ENCODE results near the gene PTTG1.

PTTG1 gene

DNA sequence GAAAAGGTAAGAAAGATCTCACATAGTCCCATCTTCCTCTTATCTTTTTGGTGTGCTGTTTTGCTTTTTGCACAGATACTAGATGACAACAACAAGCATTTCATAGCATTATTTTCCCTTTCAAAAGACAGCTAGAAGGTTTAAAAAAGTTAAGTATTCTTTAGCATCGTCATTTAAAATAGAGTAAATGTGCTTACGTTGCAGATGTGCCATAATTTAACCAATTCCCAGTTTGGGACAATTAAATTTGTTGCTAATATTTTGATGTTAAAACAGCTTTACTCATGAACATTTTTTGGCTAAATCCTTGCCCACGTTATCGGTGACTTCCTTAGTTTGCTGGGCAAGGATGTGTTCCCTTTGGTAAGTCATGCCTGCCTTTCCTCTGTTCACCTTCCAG is 41.6 kb downstream of the PTTG1 start:
- Histone ChIP-seq H3K4me1 (ENCODE audit: insufficient read depth, low read length) (no peaks in the 10 kb centered on the region), H3K9me3 (ENCODE audit: low read length) (no peaks in the 10 kb centered on the region), H3K4me3 (ENCODE audit: low read length) (no peak overlapping the region), H3K36me3 (ENCODE audit: insufficient read depth, low read length) (no peaks in the 10 kb centered on the region), H3K27me3 (ENCODE audit: insufficient read depth, low read length) (no peaks in the 10 kb centered on the region), H2AFZ (ENCODE audit: low read depth, low read length) (no peak overlapping the region)

DNA sequence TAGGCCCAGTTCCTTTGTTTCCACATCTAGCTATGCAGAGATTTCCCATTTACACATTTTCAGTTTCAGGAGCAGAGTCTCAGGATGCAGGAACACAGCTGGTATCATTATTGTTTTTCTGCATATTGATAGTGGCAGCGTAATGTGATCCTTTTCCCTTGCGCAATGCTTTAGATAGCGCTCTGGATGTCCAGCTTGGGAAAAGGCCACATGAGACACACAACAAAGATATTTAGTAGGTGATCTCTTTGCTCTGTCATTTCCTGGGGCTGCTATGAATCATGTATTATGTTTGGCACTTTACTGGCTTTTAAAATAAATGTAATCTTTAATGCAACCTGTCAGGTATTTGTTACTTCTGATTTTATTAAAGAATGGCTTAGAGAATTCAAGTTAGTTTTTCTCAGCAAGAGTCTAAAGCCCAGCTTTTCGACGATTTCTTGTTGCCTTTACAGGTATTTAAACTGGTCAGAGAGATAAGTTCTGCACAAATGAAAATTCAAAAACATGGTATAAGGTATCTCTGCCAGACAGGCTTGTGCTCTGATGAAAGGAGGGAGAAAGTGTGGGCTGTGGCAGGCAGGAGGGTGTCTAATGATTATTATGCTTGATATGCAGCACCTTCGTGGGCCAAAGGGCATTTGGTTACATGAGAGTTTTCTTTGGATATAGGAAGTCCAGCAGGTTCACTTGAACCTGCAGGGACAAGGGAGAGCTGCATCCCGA is 42.2 kb downstream of the PTTG1 start:
- Histone ChIP-seq H3K4me1 (ENCODE audit: insufficient read depth, low read length) (no peaks in the 10 kb centered on the region), H3K9me3 (ENCODE audit: low read length) (no peaks in the 10 kb centered on the region), H2AFZ (ENCODE audit: low read depth, low read length) (no peak overlapping the region), H3K27me3 (ENCODE audit: insufficient read depth, low read length) (no peaks in the 10 kb centered on the region), H3K4me3 (ENCODE audit: low read length) (no peak overlapping the region), H3K36me3 (ENCODE audit: insufficient read depth, low read length) (no peaks in the 10 kb centered on the region)

DNA sequence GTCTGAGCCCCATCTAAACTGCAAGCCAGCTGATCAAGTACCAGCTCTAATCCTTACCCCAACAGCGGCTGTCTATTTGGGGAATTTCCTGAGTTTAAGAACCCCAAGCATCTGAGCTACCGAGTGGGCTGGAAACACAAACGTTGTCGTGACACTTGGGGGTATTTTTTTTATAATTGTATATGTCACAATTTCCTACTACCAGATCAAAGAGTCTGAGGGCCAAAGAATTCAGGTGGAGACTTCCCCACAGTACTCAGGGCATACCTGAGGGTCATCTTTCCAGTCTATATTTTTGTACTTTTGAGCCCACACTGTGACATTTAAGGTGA is 42.8 kb downstream of the PTTG1 start:
- H3K36me3 ChIP-seq (ENCODE audit: insufficient read depth, low read length), result no peaks in the 10 kb centered on the region
- H3K27me3 ChIP-seq (ENCODE audit: insufficient read depth, low read length), result no peaks in the 10 kb centered on the region
- no peaks in the 10 kb centered on the region for H3K4me1 ChIP-seq (ENCODE audit: insufficient read depth, low read length)
- H3K4me3 ChIP-seq (ENCODE audit: low read length), result no peak overlapping the region
- no peak overlapping the region for H2AFZ ChIP-seq (ENCODE audit: low read depth, low read length)
- no peaks in the 10 kb centered on the region for H3K9me3 ChIP-seq (ENCODE audit: low read length)

DNA sequence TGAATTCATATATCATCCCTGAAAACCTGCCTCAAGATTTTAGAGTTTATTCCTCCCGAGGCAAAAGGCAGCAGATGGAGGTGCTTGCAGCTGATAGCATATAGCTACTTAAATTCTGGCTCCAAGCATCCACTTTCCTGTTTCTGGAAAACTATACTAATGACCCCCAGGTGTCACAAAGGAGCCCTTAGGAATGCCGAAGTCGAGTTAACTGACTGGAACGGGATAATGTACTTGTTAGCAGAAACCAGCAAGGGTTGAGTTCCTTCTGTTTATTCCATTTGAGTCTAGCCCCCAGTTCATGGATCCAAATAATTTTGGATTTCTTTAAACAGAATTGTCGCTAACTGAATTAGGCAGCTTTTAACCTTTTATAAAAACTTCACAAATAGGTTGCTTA is 44.5 kb downstream of the PTTG1 start:
- H2AFZ ChIP-seq (ENCODE audit: low read depth, low read length), result no peak overlapping the region
- no peaks in the 10 kb centered on the region for H3K4me1 ChIP-seq (ENCODE audit: insufficient read depth, low read length)
- peaks cover 3% of the 10 kb centered on the region for H3K27me3 ChIP-seq (ENCODE audit: insufficient read depth, low read length)
- no peaks in the 10 kb centered on the region for H3K36me3 ChIP-seq (ENCODE audit: insufficient read depth, low read length)
- no peaks in the 10 kb centered on the region for H3K9me3 ChIP-seq (ENCODE audit: low read length)
- no peak overlapping the region for H3K4me3 ChIP-seq (ENCODE audit: low read length)

DNA sequence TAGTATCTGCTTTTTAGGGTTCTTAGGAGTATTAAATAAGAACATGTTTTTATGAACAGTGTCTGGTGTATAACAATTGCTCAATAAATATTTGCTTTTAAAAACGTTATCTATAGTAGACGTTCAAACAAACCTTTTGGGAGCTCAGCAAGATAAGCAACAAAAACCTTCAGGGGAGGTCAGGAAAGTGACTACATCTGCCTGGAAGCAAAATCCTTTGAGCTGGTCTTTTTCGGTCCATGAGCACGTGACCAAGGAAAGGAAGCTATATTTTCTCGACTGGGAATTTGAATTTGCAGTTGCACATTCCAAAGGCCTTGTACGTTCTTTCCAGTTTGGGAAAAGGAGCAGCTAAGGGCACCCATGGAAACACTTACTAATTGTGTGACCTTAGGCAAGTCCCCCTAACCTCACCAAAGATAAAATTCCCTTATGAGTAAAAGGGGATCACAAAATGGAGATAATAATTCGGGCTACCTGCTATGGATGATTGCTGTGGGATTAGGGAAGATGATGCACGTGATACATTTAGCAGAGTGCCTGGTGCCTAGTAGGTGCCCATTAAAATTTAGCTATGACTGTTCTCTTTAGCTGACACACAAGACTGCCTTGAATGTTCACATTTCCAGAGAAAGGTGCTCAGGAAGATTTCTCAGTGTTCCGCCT is 45.4 kb downstream of the PTTG1 start:
- H3K36me3 ChIP-seq (ENCODE audit: insufficient read depth, low read length), result no peaks in the 10 kb centered on the region
- no peak overlapping the region for H3K4me3 ChIP-seq (ENCODE audit: low read length)
- no peaks in the 10 kb centered on the region for H3K9me3 ChIP-seq (ENCODE audit: low read length)
- no peak overlapping the region for H2AFZ ChIP-seq (ENCODE audit: low read depth, low read length)
- peaks cover 3% of the 10 kb centered on the region for H3K27me3 ChIP-seq (ENCODE audit: insufficient read depth, low read length)
- H3K4me1 ChIP-seq (ENCODE audit: insufficient read depth, low read length), result no peaks in the 10 kb centered on the region

DNA sequence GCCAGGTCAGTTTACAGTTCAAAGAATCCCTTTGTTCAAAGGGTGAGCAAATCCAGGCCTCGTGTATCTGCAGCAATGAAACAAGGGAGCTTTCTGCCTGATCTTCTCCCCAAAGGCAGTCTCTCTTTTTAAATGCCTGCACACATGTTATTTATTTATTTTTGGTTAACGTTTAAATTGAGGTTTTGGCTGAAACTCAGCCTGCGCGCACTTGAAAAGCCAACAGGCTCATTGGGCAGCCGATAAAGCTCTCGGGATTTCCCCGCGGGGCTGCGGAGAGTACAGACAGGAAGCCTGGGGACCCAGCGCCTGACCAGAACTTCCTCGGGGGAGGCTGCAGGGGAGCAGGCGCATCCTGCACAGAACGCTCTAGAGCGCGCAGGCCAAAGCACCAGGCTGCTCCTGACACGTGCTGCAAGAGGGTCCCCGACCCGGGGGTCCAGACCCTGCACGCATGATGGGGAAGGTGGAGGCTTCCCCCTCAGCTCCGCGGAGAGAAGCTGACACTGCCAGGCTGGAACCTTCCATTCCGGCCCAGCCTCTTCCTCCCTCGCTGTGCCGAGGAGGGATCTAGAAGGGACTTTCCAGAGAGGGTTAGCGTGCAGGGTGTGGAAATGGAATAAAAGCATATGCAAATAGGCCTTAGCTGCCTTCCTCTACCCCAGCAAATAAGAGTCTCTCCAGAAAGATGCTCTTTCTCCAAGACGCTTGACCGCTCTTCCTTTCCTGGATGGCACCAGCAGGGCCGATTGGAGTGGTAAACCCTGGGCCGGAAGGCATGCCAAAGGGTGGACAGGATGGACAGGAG is 46.1 kb downstream of the PTTG1 start:
- Histone ChIP-seq H3K27me3 (ENCODE audit: insufficient read depth, low read length) (peaks cover 3% of the 10 kb centered on the region), H3K4me1 (ENCODE audit: insufficient read depth, low read length) (no peaks in the 10 kb centered on the region), H3K36me3 (ENCODE audit: insufficient read depth, low read length) (no peaks in the 10 kb centered on the region), H3K9me3 (ENCODE audit: low read length) (no peaks in the 10 kb centered on the region), H2AFZ (ENCODE audit: low read depth, low read length) (no peak overlapping the region), H3K4me3 (ENCODE audit: low read length) (no peak overlapping the region)

DNA sequence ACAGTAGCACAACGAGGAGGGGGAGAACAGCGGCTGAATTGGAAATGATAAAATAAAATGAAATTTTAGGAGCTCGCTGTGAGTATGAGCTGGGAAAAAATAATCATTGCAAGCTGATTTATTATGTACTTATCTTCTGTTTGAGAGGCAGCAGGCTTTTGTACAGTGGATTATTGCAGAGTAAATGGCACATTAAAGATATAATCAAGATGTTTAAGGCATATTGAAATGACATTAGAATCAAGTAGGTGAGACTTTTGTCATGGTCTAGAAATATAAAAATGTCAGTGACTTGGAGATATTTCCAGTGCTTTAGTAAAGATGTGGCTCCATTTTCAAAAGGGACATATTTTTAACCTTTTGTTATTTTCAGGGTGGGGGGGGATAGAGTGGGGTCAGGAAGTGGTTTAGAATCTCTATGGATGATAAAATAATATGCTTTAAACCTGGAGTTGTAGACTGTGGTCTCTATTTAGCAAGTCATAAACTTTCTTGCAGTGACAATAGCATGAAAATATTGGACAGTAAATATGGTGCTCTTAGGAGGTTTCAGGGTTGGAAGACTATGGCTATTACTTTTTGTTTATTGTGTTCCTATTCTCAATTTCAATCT is 46.8 kb downstream of the PTTG1 start:
- no peaks in the 10 kb centered on the region for H3K9me3 ChIP-seq (ENCODE audit: low read length)
- H3K4me3 ChIP-seq (ENCODE audit: low read length), result no peak overlapping the region
- H2AFZ ChIP-seq (ENCODE audit: low read depth, low read length), result no peak overlapping the region

DNA sequence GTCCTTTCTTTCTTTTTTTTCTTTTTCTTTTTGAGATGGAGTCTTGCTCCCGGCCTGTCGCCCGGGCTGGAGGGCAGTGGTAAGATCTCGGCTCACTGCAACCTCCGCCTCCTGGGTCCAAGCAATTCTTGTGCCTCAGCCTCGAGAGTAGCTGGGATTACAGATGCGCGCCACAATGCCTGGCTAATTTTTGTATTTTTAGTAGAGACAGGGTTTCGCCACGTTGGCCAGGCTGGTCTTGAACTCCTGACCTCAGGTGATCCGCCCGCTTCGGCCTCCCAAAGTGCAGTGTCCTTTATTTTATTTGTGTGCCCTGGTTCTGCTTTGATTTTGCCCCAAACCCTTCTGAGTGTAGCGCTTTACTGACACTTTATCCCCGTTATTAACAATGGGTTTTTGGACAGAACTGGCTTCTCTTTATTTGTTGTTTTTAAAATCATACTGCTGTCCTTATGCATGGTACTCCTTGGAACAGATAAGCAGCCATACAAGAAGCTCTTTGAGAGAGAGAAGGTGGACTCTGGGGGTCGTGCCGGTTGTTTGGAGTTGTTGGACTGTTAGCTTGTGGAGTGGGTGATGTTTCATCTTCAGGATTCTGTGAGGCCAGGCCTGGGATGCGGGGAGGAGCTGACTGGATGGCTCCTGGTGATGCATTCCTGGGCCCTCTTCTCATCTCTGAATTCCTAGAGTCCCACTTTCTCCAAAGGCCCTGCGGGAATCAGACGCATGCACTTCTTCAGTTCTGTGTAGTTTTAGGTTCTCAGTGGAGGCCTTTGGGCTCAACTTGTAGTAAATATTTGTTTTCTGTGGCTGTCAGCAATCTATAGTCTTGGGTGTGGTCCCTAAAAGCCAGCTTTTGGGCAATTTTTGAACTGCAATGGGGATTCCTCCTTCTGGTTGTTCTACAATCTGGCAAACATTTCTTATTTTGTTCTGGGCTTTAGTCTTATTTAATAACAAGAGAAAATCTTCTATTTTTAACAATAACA is 47.8 kb downstream of the PTTG1 start:
- H3K4me1 ChIP-seq (ENCODE audit: insufficient read depth, low read length), result no peaks in the 10 kb centered on the region
- H2AFZ ChIP-seq (ENCODE audit: low read depth, low read length), result no peak overlapping the region
- no peaks in the 10 kb centered on the region for H3K36me3 ChIP-seq (ENCODE audit: insufficient read depth, low read length)
- H3K9me3 ChIP-seq (ENCODE audit: low read length), result no peaks in the 10 kb centered on the region
- H3K4me3 ChIP-seq (ENCODE audit: low read length), result no peak overlapping the region
- peaks cover 3% of the 10 kb centered on the region for H3K27me3 ChIP-seq (ENCODE audit: insufficient read depth, low read length)

More for the DNA sequence above, 46.8 kb downstream of the PTTG1 start:
- peaks cover 3% of the 10 kb centered on the region for H3K27me3 ChIP-seq (ENCODE audit: insufficient read depth, low read length)
- no peaks in the 10 kb centered on the region for H3K4me1 ChIP-seq (ENCODE audit: insufficient read depth, low read length)
- H3K36me3 ChIP-seq (ENCODE audit: insufficient read depth, low read length), result no peaks in the 10 kb centered on the region

DNA sequence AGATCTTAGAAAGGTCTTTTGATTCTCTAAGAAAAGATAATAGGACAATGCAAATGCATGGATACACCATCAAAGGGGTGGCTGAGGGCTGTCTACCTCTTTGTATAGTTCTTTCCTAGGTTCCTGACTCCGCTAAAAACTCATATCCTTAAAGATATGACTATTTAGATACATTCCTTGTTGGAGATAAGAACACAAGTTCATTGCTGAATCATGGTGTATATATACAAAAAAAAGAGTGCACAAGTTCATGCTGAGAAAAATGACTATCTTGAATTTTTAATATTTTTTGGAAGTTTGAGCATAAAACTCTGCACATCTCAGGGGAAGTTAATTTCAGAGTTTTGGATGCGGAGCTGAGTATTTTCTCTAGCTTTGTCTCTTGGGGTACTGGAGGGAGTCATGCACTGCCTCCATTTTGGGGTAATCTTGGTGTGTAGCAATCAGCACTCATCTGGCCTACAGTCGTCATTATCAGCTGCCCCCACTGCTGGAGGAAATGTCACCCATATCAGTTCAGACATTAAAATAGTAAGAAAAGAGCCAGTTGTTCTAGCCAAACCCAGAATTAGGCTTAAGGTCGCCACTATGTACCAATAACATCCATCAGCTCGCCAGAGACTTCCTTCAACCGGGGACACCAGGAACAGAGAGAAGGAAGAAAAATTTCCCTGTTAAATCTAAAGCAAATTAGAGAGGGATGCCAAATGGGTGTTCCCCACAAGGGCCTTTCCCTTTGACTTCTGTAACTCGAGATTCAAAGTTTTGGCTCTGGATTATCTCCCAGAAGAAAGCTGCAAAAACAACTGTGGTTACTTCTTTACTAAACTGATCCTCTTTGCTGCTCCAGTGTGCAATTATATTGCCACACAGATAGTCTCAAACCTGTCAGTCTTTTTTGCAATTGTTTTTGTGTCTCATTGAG is 49.0 kb downstream of the PTTG1 start:
- no peak overlapping the region for H2AFZ ChIP-seq (ENCODE audit: low read depth, low read length)
- no peaks in the 10 kb centered on the region for H3K36me3 ChIP-seq (ENCODE audit: insufficient read depth, low read length)
- no peak overlapping the region for H3K4me3 ChIP-seq (ENCODE audit: low read length)
- H3K27me3 ChIP-seq (ENCODE audit: insufficient read depth, low read length), result peaks cover 7% of the 10 kb centered on the region
- H3K4me1 ChIP-seq (ENCODE audit: insufficient read depth, low read length), result no peaks in the 10 kb centered on the region
- no peaks in the 10 kb centered on the region for H3K9me3 ChIP-seq (ENCODE audit: low read length)

DNA sequence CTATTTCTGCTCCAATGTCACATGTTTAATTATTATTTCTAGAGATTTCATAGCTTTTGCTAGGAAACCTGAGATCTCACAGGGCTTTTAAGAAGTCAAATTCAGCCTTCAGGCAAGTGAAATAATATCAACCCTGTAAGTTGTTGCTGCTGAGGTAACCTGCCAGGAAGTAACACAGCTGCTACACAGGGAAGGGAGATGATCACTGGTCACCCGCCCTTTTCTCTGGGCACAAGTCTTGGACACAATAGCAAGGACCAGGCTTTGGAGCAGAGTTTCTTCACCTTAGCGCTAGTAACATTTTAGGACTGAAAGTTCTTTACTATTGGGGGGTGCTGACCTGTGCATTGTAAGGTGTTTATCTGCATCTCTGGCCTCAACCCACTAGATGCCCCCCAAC is 50.1 kb downstream of the PTTG1 start:
- Histone ChIP-seq H3K4me3 (ENCODE audit: low read length) (no peak overlapping the region), H2AFZ (ENCODE audit: low read depth, low read length) (no peak overlapping the region), H3K9me3 (ENCODE audit: low read length) (no peaks in the 10 kb centered on the region), H3K4me1 (ENCODE audit: insufficient read depth, low read length) (no peaks in the 10 kb centered on the region), H3K27me3 (ENCODE audit: insufficient read depth, low read length) (peaks cover 7% of the 10 kb centered on the region), H3K36me3 (ENCODE audit: insufficient read depth, low read length) (no peaks in the 10 kb centered on the region)

DNA sequence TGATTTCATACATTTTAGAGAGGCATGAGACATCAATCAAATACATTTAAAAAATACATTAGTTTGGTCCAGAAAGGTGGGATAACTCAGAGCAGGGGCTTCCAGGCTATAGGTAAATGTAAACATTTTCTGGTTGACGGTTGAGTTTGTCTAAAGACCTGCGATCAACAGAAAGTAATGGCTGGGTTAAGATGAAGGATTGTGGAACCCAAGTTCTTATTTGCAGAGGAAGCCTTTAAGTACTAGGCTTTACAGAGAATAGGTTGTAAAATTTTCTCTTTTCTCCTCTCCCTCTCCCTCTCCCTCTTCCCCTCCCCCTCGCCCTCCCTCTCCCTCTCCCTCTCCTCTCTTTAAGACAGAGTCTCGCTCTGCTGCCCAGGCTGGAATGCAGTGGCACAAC is 50.8 kb downstream of the PTTG1 start:
- Histone ChIP-seq H3K4me3 (ENCODE audit: low read length) (no peak overlapping the region), H2AFZ (ENCODE audit: low read depth, low read length) (no peak overlapping the region), H3K9me3 (ENCODE audit: low read length) (no peaks in the 10 kb centered on the region), H3K27me3 (ENCODE audit: insufficient read depth, low read length) (peaks cover 7% of the 10 kb centered on the region), H3K4me1 (ENCODE audit: insufficient read depth, low read length) (no peaks in the 10 kb centered on the region), H3K36me3 (ENCODE audit: insufficient read depth, low read length) (no peaks in the 10 kb centered on the region)
